PC-3 (cell line): Measurements from ENCODE around the gene DIO1. TPM values are rescaled to one million over a fixed set of nuclear protein-coding genes. Genes with fewer than 3 reads are reported as not detected.

Source experiments
- ATAC-seq: fragments of 200-7000 bp; cut with Tn5 transposase; 2 replicates; pipeline ENCODE4 v1.9.1; 2020; ENCODE audit warnings: mild to moderate bottlenecking, moderate library complexity
- BruUV-seq: library from RNA; stranded (reverse); fragments of 400-500 nt; replicated peaks from 2 replicates; lab custom pipeline; 2021; lab: Mats Ljungman, UMichigan
- CTCF ChIA-PET: fragments of 300-600 bp; sonication (Branson Sonifier 250); formaldehyde crosslinking; loops from one replicate; lab custom pipeline; 2022; ENCODE audit warnings: antibody characterized with exemption; lab: Charles Lee
- POLR2A ChIA-PET: fragments of 300-600 bp; sonication (Branson Sonifier 250); formaldehyde crosslinking; loops from one replicate; lab custom pipeline; 2022; ENCODE audit warnings: antibody characterized with exemption; ENCODE audit not compliant: unreplicated experiment; lab: Charles Lee
- DNase-seq: peaks from one replicate; pipeline ENCODE4 v3.0.0-alpha.2; 2015
- H2AFZ ChIP-seq: fragments of 300-600 bp; sonication (generic); 2 replicates; pipeline ENCODE4 v1.6.0; 2016; ENCODE audit warnings: antibody characterized with exemption, low read length
- H3F3A ChIP-seq: fragments of 300-600 bp; sonication (generic); one replicate; pipeline ENCODE4 v1.6.0; 2017; ENCODE audit warnings: antibody characterized with exemption, low read length, control low read depth, mild to moderate bottlenecking; ENCODE audit not compliant: unreplicated experiment
- H3K27ac ChIP-seq: fragments of 300-600 bp; sonication (generic); 2 replicates; pipeline ENCODE4 v1.5.1; 2016; ENCODE audit warnings: mild to moderate bottlenecking, low read length
- H3K27me3 ChIP-seq: fragments of 300-600 bp; sonication (generic); 2 replicates; pipeline ENCODE4 v1.6.1; 2016; ENCODE audit warnings: low read length, mixed read lengths
- H3K36me3 ChIP-seq: fragments of 300-600 bp; sonication (generic); 2 replicates; pipeline ENCODE4 v1.6.1; 2016; ENCODE audit warnings: low read depth, mixed run types, low read length, mixed read lengths
- H3K4me1 ChIP-seq: fragments of 300-600 bp; sonication (generic); 2 replicates; pipeline ENCODE4 v1.5.1; 2016; ENCODE audit warnings: low read length; ENCODE audit not compliant: insufficient read depth
- H3K4me2 ChIP-seq: fragments of 300-600 bp; sonication (generic); 2 replicates; pipeline ENCODE4 v1.6.0; 2016; ENCODE audit warnings: low read length
- H3K4me3 ChIP-seq: fragments of 300-600 bp; sonication (generic); 2 replicates; pipeline ENCODE4 v1.5.1; 2016; ENCODE audit warnings: mild to moderate bottlenecking, low read length, mixed read lengths
- H3K79me2 ChIP-seq: fragments of 300-600 bp; sonication (generic); 2 replicates; pipeline ENCODE4 v1.6.1; 2017; ENCODE audit warnings: low read length, mixed read lengths
- H3K9ac ChIP-seq: fragments of 300-600 bp; sonication (generic); 2 replicates; pipeline ENCODE4 v1.6.0; 2016; ENCODE audit warnings: mild to moderate bottlenecking, low read length
- H3K9me2 ChIP-seq: fragments of 300-600 bp; sonication (generic); replicated peaks from 2 replicates; pipeline ENCODE4 v1.6.1; 2016; ENCODE audit warnings: mixed run types, low read length, mixed read lengths
- H3K9me3 ChIP-seq: fragments of 300-600 bp; sonication (generic); 2 replicates; pipeline ENCODE4 v1.6.1; 2016; ENCODE audit warnings: low read length, mixed read lengths
- H4K20me1 ChIP-seq: fragments of 300-600 bp; sonication (generic); 2 replicates; pipeline ENCODE4 v1.6.1; 2016; ENCODE audit warnings: low read length, mixed read lengths
- EZH2 ChIP-seq: fragments of 300-600 bp; sonication (generic); IDR thresholded peaks from one replicate; pipeline ENCODE4 v1.6.1; 2017; ENCODE audit warnings: antibody characterized with exemption, mild to moderate bottlenecking, low read length; ENCODE audit not compliant: unreplicated experiment
- EZH2phosphoT487 ChIP-seq: fragments of 300-600 bp; sonication (generic); IDR thresholded peaks from 2 replicates; pipeline ENCODE4 v1.6.1; 2018; ENCODE audit warnings: mild to moderate bottlenecking, antibody characterized with exemption, low read length, borderline replicate concordance
- intact Hi-C: fragments of 100-400 bp; cut with micrococcal nuclease; formaldehyde crosslinking; loops from 2 replicates; pipeline ENCODE4 v1.9.0; 2023
- total RNA-seq: library from RNA; depleted of rRNA; stranded (reverse); fragments of >200 nt; gene quantifications from 2 replicates; pipeline ENCODE4 v1.2.3, GENCODE V29; 2014
- TF ChIP-seq, protein P1 (sequence below): fragments of 300-600 bp; sonication (generic); conservative IDR thresholded peaks from 2 replicates; pipeline ENCODE4 v1.5.1; 2017; ENCODE audit warnings: antibody characterized with exemption, low read depth, mild to moderate bottlenecking, low read length

Gene DIO1
- total RNA-seq, 1 experiment from 2014 or later = not detected

DNA sequence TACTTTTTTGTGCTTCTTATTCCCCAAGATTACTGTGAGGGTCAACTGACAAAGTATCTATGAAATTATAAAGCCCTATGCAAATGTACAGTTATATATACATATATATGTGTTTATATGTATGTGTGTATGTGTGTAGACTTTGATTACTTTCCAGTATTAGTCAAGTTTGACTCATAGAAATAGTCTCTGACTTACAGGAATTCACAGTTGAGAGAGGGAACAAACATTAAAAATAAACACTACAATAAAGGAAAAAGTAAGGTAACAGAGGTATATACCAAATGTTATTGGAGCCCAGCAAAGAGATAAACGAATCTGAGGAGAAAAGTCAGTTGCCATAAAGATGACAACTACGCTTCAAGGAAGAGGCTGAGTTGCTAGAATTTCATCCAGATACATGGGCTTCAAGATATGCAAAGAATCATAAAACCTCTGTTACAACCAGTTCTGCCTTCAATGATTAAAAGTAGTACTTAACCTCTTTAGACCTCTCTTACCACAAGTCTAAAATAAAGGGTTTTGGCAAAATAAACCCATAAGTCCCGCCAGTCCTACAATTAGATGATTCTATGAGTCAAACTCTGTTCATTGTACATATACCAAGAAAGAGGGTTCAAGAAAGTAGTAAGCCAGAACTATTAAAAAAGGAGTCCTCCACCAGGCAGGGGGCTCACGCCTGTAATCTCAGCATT lies 44.3 kb downstream of the DIO1 start:
- POLR2A ChIA-PET = no interaction called here
- H3K9ac ChIP-seq = no peak overlapping the region
- H2AFZ ChIP-seq = no peak overlapping the region
- H3K79me2 ChIP-seq = peaks cover 16% of the 10 kb centered on the region
- no peaks in the 10 kb centered on the region for H3K9me2 ChIP-seq
- DNase-seq (peak; percentile 77), ATAC-seq (peak; percentile 85)
- CTCF ChIA-PET = no interaction called here
- intact Hi-C loops = no loop called here
- BruUV-seq = no TSS peak
- H3K4me2 ChIP-seq = peak overlapping the region; percentile 60
- peaks cover 47% of the 10 kb centered on the region for H3K4me1 ChIP-seq
- peak overlapping the region; percentile 84 for H3K27ac ChIP-seq
- TF ChIP-seq EZH2 (no peak), EZH2phosphoT487 (no peak)
- TF ChIP-seq, protein P1, sequence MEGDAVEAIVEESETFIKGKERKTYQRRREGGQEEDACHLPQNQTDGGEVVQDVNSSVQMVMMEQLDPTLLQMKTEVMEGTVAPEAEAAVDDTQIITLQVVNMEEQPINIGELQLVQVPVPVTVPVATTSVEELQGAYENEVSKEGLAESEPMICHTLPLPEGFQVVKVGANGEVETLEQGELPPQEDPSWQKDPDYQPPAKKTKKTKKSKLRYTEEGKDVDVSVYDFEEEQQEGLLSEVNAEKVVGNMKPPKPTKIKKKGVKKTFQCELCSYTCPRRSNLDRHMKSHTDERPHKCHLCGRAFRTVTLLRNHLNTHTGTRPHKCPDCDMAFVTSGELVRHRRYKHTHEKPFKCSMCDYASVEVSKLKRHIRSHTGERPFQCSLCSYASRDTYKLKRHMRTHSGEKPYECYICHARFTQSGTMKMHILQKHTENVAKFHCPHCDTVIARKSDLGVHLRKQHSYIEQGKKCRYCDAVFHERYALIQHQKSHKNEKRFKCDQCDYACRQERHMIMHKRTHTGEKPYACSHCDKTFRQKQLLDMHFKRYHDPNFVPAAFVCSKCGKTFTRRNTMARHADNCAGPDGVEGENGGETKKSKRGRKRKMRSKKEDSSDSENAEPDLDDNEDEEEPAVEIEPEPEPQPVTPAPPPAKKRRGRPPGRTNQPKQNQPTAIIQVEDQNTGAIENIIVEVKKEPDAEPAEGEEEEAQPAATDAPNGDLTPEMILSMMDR = no peak
- H3K27me3 ChIP-seq = no peaks in the 10 kb centered on the region
- H4K20me1 ChIP-seq = no peaks in the 10 kb centered on the region
- peaks cover 24% of the 10 kb centered on the region for H3K36me3 ChIP-seq
- peak overlapping the region; percentile 5; the same call in 1 of the 2 replicates for H3K4me3 ChIP-seq
- peaks cover 11% of the 10 kb centered on the region; the same call in 1 of the 2 replicates for H3K9me3 ChIP-seq
- H3F3A ChIP-seq = peaks cover 11% of the 10 kb centered on the region

DNA sequence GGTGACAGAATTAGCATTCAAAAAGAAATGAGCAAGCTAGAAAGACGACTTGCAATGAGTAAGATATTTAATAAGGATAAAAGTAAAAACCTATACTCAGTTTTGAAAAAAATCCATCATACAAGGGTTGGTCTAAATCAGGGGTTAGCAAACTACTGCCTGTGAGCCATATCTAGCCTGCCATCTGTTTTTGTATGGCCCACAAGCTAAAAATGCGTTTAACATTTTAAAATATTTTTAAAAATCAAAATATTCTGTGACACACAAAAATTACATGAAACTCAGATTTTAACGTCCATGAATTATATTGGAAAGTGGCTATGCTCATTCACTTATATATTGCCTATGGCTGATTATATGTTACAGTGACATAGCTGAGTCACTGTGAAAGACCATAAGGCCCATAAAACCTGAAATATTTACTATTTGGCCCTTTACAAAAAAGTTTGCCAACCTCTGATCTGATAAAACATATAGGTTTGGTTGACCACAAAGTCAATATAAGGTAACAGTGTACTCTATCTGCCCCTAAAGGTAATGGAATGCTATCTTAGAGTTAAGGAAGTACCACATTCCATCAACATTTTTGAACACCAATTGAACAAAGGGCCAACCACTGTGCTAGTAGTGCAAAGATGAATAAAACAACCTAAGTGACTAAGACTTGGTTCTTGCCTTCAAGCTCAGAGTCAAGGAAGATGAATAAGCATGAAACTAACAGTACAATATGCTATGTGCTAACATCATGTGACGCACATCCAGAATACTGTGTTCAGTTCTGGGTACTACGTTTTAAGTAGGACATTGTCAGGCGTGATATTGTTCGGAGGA lies 48.4 kb downstream of the DIO1 start:
- Histone ChIP-seq H4K20me1 (no peaks in the 10 kb centered on the region), H3K9me3 (no peaks in the 10 kb centered on the region), H3K27me3 (no peaks in the 10 kb centered on the region), H3K9me2 (no peaks in the 10 kb centered on the region), H3K36me3 (no peaks in the 10 kb centered on the region), H3K27ac (peak overlapping the region; percentile 63), H3K79me2 (peaks cover 43% of the 10 kb centered on the region), H3K4me3 (no peak overlapping the region), H3K4me1 (peaks cover 69% of the 10 kb centered on the region), H3K9ac (no peak overlapping the region), H3F3A (peaks cover 12% of the 10 kb centered on the region), H3K4me2 (peak overlapping the region; percentile 45), H2AFZ (no peak overlapping the region)
- intact Hi-C loops = no loop called here
- BruUV-seq = no TSS peak
- TF ChIP-seq EZH2 (no peak), EZH2phosphoT487 (no peak)
- TF ChIP-seq, protein P1 = no peak
- ChIA-PET POLR2A (interaction anchor here (0.5 kb wide), 1 partner anchor 707 kb away, joined by 4 read pairs; no protein-coding TSS in a partner anchor), CTCF (no interaction called here)
- peak; percentile 93 for DNase-seq
- ATAC-seq = peak; percentile 5; the same call in 1 of the 2 replicates
